Mammary epithelial cell (primary cell): ENCODE measurements around the gene NECTIN2.

Experiments used
- CTCF ChIP-seq, 2 donors: IDR thresholded peaks in 1 of 2; conservative IDR thresholded peaks in 1 of 2; 2 replicates each; pipeline ENCODE4 v1.5.1; 2011 to 2012; ENCODE audit warnings: inconsistent platforms in 2 of 2, low read length in 2 of 2, mild to moderate bottlenecking in 2 of 2, control low read depth in 1 of 2, low read depth in 1 of 2; ENCODE audit not compliant: insufficient read depth in 1 of 2; ENCODE audit errors: extremely low read depth in 1 of 2
- EZH2 ChIP-seq: IDR thresholded peaks from 2 replicates; pipeline ENCODE4 v1.6.1; 2012; ENCODE audit warnings: low read length, inconsistent platforms, borderline replicate concordance

GRCh38 chr19:44796701-44797115 is 49.4 kb upstream of the NECTIN2 start:
- TF ChIP-seq CTCF (conservative IDR thresholded peaks at IDR 0.05 in 1 of 2, IDR thresholded peaks at IDR 0.05 in 1 of 2; ENCODE audit: extremely low read depth in 1 of 2, insufficient read depth in 1 of 2, low read depth in 1 of 2, low read length in 2 of 2) (no peak), EZH2 (no peak)
